Fibroblast of skin of abdomen (primary cell): ENCODE measurements around the gene HAT1. TPM values are rescaled to one million over a fixed set of nuclear protein-coding genes. Genes with fewer than 3 reads are reported as not detected.
"Not testable (repeated sequence)": the region's sequence is repeated elsewhere in the genome, so short reads cannot be mapped to it uniquely, and the experiment has no call there.

Experiments used
- DNase-seq: peaks from one replicate; pipeline ENCODE4 v3.0.0-alpha.2; 2013
- polyA plus RNA-seq, 2 experiments: library from polyadenylated mRNA; unstranded; fragments of 120-200 nt; gene quantifications; one replicate each; pipeline ENCODE4 v1.2.1, GENCODE V29; 2013; ENCODE audit not compliant: insufficient read length in 2 of 2

The HAT1 gene, protein sequence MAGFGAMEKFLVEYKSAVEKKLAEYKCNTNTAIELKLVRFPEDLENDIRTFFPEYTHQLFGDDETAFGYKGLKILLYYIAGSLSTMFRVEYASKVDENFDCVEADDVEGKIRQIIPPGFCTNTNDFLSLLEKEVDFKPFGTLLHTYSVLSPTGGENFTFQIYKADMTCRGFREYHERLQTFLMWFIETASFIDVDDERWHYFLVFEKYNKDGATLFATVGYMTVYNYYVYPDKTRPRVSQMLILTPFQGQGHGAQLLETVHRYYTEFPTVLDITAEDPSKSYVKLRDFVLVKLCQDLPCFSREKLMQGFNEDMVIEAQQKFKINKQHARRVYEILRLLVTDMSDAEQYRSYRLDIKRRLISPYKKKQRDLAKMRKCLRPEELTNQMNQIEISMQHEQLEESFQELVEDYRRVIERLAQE
- 39.8 TPM for polyA plus RNA-seq (2013, experiment 1 of 2; ENCODE audit: insufficient read length)
- polyA plus RNA-seq (2013, experiment 2 of 2; ENCODE audit: insufficient read length) = 41.1 TPM

DNA sequence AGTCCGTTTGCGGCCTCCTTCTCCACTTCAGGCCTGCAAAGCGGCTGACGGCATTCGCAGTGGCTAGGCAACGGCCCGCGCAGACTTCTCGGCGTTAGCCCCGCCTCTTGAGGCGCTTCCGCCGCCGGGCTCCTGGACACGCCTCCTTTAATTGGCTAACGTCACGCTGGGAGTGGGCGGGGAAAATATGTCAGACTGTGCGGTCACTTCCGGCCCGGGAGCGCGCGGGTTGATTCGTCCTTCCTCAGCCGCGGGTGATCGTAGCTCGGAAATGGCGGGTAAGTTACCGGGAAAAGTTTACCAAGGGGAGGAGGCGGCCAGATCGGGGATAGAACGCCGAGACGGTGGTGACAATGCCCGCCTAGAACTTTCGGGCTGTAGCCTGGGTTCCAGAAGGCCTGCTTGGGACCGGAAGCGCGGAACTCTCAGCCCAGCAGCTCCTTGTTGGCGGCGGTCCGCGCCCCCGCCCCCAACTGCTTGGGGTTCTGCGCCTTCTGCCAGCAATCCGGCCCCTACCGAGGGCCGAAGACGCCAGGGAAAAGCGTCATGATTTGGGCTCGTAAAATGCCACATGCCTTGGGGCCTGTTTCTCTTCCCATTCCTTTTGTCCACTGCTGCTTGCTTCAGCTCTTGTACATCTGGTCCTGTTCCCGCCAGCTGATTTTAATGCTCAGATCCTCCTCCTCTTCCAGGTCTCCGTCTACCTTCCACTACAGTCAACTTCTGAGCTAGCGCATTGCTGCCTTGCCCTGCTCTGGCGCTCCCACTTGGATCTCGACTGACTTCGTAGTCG, at the start of gene HAT1:
Gene HAT1, plus strand, starts transcription at position 232 of the 793 bp plus-strand sequence. Its CDS starts 40 bp downstream, at position 272.
- DNase-seq = peak; percentile 98

DNA sequence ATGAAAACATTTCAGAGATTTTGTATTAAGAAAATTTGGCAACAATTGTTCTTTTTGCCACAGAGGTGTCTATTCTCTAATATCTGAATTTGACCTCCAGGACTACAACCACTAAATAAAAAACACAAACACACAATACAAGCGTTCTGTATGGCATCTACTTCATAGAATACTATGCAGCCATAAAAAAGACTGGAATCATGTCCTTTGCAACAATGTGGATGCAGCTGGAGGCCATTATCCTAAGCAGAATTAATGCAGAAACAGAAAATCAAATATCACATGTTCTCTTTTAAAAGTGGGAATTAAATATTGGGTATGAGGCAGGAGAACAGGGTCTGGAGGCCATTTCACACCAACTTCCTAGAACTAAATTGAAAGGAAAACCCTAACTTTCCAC, 47.7 kb upstream of the HAT1 start:
- no peak for DNase-seq

DNA sequence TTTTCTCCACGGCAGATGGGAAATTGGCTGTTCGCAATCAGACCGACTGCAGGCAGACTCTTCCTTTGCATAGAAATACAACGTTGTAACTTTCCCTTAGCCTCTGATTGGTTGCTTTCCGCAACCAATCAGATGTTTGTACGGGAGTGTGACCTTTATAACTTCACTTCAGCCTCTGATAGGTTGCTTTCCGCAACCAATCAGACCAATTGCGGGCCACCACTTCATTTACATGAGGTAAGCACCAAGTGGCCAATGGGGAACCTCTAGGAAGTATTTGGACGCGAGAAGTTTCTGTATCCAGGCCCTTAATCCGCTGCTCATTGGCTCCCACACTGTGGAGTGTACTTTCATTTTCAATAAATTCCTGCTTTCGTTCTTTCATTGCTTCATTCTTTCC, 47.3 kb upstream of the HAT1 start:
- DNase-seq = no peak

- DNase-seq = peak; percentile 51
Measured at GRCh38 chr2:171878481-171878993, 43.7 kb upstream of the HAT1 start.

GRCh38 chr2:171879865-171880264, 42.4 kb upstream of the HAT1 start:
- DNase-seq = no peak

DNA sequence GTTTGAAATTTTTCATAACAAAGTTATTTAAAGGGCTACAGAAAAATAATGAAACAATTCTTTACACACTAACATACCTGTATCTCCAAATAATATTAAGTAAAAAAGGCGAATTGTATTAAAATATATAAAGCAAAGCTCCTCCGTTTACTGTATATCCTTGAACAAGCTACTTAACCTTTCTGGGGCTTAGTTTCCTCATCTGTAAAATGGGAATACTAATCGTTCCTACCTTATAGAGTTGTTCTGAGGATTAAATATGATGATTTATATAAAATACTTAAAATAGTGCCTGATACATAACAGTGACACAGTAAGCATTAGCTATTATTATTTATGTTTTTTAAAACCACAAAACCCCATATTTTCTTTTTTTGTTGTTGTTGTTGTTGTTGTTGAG, 41.5 kb upstream of the HAT1 start:
- no peak for DNase-seq

DNA sequence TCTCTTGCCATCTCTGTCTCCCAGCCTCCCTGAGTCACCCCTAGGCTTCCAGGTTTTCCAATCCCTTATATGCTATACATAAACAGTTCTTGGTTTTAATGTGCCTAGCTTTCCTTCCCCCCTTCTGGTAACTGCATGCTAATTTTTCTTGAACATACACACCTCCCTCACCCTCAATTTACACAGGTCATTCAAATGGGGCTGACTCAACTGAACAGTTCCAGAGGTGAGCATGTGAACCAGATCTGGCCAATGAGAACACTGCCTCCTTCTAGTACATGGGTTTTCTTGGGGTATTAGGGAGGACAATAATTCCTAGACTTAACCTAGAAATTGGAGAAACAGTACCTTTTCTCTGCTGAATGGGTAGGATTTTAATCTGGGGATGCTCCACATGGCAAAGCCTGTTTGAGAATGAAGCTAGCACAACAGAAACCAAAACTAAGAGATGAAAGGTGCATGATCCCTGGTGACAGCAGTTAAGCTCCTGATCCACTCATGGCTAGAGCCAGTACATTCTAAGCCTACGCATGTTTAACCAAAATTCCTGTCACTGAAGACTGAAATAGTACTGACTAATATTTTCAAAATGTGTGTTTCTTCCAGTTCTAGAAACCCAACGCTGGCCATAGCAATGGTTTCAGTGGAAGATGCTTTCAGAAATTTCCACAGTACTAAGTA, 40.0 kb upstream of the HAT1 start:
- peak; percentile 3 for DNase-seq

DNA sequence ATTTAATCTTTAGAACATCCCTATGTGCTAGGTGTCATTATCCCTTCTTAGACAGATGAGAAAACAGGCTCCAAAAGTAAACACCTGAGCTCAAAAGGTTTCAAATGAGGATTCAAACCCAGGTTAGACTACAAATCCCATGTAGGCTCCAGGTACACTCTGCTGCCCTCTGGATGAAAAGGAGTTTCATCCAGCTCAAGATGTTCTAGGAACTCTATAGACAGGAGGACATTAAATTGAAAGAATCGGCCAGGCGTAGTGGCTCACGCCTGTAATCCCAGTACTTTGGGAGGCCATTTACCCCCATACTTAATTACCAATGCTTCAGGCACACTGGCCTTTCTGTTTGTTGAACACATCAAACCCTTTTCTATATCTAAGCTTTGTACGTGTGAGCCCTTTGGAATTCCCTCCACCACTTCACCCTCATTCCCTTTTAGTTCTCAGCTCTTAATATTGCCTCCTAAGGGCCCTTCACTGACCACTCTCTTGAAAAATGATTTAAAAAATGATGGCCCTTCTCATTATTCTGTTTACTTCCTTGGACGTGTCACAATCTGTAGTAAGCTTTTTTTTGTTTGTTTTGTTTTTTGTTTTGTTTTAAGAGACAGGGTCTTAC, 38.9 kb upstream of the HAT1 start:
- no peak for DNase-seq

DNA sequence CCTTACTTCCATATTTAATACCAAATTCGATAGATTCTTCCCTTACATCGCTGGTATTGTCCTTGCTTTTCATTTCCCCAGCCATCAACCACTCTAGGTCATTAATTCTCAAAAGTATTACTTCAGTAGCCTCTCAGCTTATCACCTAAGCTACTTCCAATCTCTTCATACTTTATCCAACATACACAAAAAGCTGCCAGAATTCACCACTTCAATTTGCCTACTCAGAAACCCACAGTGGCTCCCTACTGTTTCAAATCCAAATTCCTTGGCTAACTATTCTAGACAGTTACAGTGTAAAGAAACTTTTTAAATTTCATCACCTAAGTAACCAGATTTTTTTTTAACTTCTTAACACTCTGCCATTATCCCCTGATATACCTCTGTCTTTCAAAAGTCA, 32.9 kb upstream of the HAT1 start:
- no peak for DNase-seq

GRCh38 chr2:171889808-171890207, 32.5 kb upstream of the HAT1 start:
- DNase-seq = no peak

GRCh38 chr2:171893196-171893823, 29.0 kb upstream of the HAT1 start:
- DNase-seq = no peak

DNA sequence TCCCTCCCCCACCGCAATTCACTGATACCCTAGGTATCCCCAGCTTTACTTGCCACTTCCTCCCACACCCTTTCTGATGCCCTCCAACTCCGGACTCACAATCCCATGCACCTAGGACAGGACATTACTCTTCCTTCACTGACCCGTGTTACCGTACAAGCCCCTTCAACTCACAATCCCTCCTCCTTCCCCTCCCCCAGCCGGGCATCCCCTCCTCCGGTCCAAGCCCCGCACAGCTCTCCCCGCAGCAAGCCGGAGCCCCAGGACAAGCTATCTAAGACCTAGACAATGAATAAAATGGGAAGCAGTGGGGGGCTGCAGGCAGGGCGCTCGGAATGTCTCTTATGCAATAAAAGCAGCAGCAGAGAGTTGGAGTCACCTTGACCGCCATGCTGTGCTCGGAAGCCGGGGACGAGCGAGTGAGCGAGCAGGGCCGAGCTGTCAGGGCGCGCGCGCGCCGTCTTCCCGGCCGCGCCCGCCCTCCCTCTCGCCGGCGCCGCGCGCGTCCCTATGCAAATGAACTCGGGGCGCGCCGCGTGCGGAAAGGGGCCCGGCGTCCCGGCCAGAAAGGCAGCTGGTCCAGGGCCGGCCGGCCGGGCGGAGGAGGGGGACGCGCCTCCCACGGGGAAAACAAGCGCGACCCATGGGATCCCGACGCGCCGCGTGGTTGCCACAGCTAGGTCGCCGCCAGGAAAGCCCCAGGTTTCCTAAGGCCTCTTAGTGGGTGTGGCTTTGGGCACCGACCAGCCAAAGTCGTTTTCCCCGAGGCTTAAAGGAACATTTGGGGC, 28.2 kb upstream of the HAT1 start, which contains the start of gene SLC25A12:
Gene SLC25A12, minus strand, starts transcription at position 421 of the 788 bp plus-strand sequence. Its CDS starts 30 bp downstream, at position 391.
- DNase-seq = peak; percentile 83

DNA sequence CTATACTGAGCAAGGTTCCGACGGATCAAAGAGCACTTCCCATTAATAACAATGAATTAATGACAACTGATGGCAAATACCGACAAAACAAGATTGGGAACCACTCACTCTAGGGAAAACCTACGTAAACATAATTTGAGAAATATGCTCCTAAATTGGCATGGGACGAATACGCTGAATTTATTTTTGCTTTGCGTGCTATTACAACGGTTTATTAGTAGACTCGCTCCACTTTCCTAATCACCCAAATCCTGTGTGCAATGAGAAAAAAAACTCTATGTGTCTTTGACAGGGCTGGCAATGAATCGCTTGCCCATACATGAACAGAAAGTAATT, 27.7 kb upstream of the HAT1 start:
- no peak for DNase-seq

- DNase-seq = peak; percentile 50
Measured at GRCh38 chr2:171895786-171896185, 26.5 kb upstream of the HAT1 start.

DNA sequence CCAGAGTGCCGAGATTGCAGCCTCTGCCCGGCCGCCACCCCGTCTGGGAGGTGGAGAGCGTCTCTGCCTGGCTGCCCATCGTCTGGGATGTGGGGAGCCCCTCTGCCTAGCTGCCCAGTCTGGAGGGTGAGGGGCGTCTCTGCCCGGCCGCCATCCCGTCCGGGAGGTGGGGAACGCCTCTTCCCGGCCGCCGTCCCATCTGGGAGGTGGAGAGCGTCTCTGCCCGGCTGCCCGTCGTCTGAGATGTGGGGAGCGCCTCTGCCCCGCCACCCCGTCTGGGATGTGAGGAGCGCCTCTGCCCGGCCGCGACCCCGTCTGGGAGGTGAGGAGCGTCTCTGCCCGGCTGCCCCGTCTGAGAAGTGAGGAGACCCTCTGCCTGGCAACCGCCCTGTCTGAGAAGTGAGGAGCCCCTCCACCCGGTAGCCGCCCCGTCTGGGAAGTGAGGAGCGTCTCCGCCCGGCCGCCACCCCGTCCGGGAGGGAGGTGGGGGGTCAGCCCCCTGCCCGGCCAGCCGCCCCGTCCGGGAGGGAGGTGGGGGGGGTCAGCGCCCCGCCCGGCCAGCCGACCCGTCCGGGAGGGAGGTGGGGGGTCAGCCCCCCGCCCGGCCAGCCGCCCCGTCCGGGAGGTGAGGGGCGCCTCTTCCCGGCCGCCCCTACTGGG, 22.5 kb upstream of the HAT1 start:
- DNase-seq = not testable (repeated sequence)

DNA sequence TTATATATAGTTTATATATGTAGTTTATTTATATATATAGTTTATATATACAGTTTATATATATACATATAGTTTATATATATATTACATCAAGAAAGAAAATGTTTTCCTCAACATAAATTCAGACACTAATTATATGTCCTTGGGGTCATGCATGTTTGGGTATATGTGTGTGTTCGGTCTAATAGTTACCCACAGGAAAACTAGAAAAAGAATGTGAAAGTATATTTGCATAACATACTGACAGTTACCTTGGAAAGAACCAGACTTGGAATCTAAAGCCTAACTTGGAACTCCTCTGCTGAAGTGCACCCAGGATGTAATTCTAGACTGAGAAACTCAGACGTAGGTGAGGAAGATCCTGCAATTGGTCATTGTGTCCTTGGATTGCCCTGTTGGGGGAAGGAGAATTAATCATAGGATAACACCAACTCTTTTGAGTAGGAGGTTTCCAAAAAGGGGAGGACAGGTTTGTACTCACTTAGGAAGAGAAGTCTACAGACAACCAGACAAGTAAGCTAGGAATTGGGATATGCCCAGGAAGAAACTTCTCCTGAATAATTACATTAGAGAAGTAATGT, 19.3 kb upstream of the HAT1 start:
- no peak for DNase-seq

GRCh38 chr2:171908235-171908634, 14.0 kb upstream of the HAT1 start:
- no peak for DNase-seq

DNA sequence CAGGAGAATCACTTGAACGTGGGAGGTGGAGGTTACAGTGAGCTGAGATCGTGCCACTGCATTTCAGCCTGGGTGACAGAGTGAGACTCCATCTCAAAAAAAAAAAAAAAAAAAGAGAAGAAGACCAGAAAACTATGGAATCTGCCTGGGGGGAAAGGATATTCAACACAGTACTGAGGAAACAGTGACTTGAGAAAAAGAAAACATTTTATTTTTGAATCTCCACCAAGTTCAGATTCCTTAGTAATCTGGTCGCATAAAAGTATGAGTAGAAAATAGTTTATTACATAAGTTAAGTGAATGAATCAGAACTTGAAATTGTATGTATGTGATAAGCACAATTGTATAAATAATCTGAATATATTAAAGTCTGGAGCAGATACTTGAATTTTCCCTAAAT, 13.0 kb upstream of the HAT1 start:
- no peak for DNase-seq

DNA sequence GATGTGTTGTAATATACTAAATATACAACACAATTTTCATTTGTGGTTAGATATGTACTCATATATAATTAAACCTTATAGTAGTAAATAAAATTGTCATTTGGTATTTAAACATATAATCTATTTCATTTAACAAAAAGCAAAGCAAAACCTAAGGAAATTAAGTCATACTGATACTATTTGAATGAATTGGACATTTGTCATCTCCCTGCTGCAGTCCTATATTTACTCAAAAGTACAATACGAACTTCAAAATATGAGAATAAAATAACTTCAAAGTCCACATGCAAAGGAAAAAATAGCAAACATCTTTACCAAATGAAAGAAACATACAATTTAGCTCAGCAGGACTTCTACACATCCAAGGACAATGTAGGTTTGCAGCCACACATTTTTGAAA, 11.8 kb upstream of the HAT1 start:
- DNase-seq = no peak

- DNase-seq = no peak
Measured at GRCh38 chr2:171913517-171913916, 8.7 kb upstream of the HAT1 start.
